Mammary epithelial cell (primary cell): ENCODE results near the gene FANCB.

Experiments
- EZH2 ChIP-seq: IDR thresholded peaks from 2 replicates; pipeline ENCODE4 v1.6.1; 2012; ENCODE audit warnings: low read length, inconsistent platforms, borderline replicate concordance
- TF ChIP-seq, protein P1 (sequence below), 2 donors: IDR thresholded peaks in 1 of 2; conservative IDR thresholded peaks in 1 of 2; 2 replicates each; pipeline ENCODE4 v1.5.1; 2011 to 2012; ENCODE audit warnings: inconsistent platforms in 2 of 2, low read length in 2 of 2, mild to moderate bottlenecking in 2 of 2, control low read depth in 1 of 2, low read depth in 1 of 2; ENCODE audit not compliant: insufficient read depth in 1 of 2; ENCODE audit errors: extremely low read depth in 1 of 2

DNA sequence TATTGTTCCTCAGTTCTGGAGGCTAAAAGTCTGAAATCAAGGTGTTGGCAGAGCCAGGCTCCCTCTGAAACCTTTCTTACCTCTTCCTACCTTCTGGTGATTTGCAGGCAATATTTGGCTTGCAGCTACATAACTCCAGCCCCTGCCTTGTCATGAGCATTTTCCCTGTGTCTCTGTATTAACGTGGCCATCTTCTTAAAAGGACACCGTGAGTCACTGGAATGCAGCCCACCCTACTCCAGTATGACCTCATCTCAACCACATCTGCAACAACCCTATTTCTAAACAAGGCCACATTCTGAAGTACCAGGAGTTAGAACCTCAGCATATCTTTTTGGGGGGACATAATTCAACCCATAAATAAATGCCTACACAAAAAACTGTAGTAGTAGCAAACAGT is 40.7 kb downstream of the FANCB start:
- TF ChIP-seq, protein P1, sequence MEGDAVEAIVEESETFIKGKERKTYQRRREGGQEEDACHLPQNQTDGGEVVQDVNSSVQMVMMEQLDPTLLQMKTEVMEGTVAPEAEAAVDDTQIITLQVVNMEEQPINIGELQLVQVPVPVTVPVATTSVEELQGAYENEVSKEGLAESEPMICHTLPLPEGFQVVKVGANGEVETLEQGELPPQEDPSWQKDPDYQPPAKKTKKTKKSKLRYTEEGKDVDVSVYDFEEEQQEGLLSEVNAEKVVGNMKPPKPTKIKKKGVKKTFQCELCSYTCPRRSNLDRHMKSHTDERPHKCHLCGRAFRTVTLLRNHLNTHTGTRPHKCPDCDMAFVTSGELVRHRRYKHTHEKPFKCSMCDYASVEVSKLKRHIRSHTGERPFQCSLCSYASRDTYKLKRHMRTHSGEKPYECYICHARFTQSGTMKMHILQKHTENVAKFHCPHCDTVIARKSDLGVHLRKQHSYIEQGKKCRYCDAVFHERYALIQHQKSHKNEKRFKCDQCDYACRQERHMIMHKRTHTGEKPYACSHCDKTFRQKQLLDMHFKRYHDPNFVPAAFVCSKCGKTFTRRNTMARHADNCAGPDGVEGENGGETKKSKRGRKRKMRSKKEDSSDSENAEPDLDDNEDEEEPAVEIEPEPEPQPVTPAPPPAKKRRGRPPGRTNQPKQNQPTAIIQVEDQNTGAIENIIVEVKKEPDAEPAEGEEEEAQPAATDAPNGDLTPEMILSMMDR (conservative IDR thresholded peaks at IDR 0.05 in 1 of 2, IDR thresholded peaks at IDR 0.05 in 1 of 2; ENCODE audit: extremely low read depth in 1 of 2, insufficient read depth in 1 of 2, low read depth in 1 of 2, low read length in 2 of 2): no peak
- TF ChIP-seq EZH2: no peak
